GM12878 (cell line): ENCODE results near the gene CCDC194. TPM values are rescaled to one million over a fixed set of nuclear protein-coding genes. Genes with fewer than 3 reads are reported as not detected.

Experiments used
- ATAC-seq: fragments of 200-7000 bp; cut with Tn5 transposase; 3 replicates; pipeline ENCODE4 v1.9.1; 2020; ENCODE audit warnings: mild to moderate bottlenecking, moderate library complexity
- BruUV-seq: library from RNA; stranded (reverse); fragments of 400-500 nt; replicated peaks from 2 replicates; lab custom pipeline; 2021; lab: Mats Ljungman, UMichigan
- CTCF ChIA-PET: fragments of 300-600 bp; sonication (Branson Sonifier 250); formaldehyde crosslinking; extraction: SDS; loops from one replicate; lab custom pipeline; 2021; ENCODE audit warnings: inconsistent platforms; lab: Yijun Ruan, JAX
- POLR2A ChIA-PET: fragments of 350-600 bp; formaldehyde crosslinking; extraction: SDS; loops from one replicate; lab custom pipeline; 2021; ENCODE audit warnings: inconsistent platforms; lab: Charles Lee
- RAD21 ChIA-PET: fragments of 300-600 bp; sonication (Branson Sonifier 250); formaldehyde crosslinking; loops from one replicate; lab custom pipeline; 2023; ENCODE audit warnings: antibody characterized with exemption; ENCODE audit not compliant: unreplicated experiment; lab: Charles Lee
- SMC1A ChIA-PET: fragments of 300-600 bp; sonication (Branson Sonifier 250); formaldehyde crosslinking; loops from one replicate; lab custom pipeline; 2023; ENCODE audit not compliant: unreplicated experiment, uncharacterized antibody; lab: Charles Lee
- DNase-seq: peaks from one replicate; pipeline ENCODE4 v3.0.0-alpha.2; 2011; ENCODE audit warnings: low read depth, low spot score
- FAIRE-seq: peaks from 3 replicates; lab custom pipeline; 2011; peaks lifted over from hg19 to GRCh38; lab: Jason Lieb, UNC
- H2AFZ ChIP-seq: 2 replicates; pipeline ENCODE4 v1.6.0; 2011; ENCODE audit warnings: low read depth, low read length, control low read depth; ENCODE audit not compliant: control insufficient read depth
- H3K27ac ChIP-seq: 2 replicates; pipeline ENCODE4 v1.5.1; 2011; ENCODE audit warnings: control low read depth; ENCODE audit not compliant: control insufficient read depth, insufficient read depth
- H3K27me3 ChIP-seq, 2 experiments: replicated peaks in 1 of 2; 2 replicates each; pipeline versions ENCODE4 v1.6.0 to v1.6.1; 2011; ENCODE audit warnings: low read length in 1 of 2; ENCODE audit not compliant: control insufficient read depth in 2 of 2, insufficient read depth in 2 of 2
- H3K36me3 ChIP-seq, 2 experiments: 2 replicates each; pipeline ENCODE4 v1.5.1; 2011; ENCODE audit warnings: low read length in 1 of 2; ENCODE audit not compliant: control insufficient read depth in 2 of 2, insufficient read depth in 2 of 2
- H3K4me1 ChIP-seq: 2 replicates; pipeline ENCODE4 v1.6.1; 2011; ENCODE audit warnings: mild to moderate bottlenecking, low read length, moderate library complexity, mixed read lengths; ENCODE audit not compliant: control insufficient read depth, insufficient read depth
- H3K4me2 ChIP-seq: 2 replicates; pipeline ENCODE4 v1.6.0; 2011; ENCODE audit warnings: control low read depth; ENCODE audit not compliant: control insufficient read depth, insufficient read depth
- H3K4me3 ChIP-seq: fragments of 200-600 bp; sonication (generic); 2 replicates; pipeline ENCODE4 v1.5.1; 2016
- H3K79me2 ChIP-seq: 2 replicates; pipeline ENCODE4 v1.6.0; 2011; ENCODE audit warnings: low read length; ENCODE audit not compliant: control insufficient read depth, insufficient read depth
- H3K9ac ChIP-seq: 2 replicates; pipeline ENCODE4 v1.8.0; 2011; ENCODE audit warnings: low read length, control low read depth, mixed read lengths; ENCODE audit not compliant: control insufficient read depth, insufficient read depth
- H3K9me3 ChIP-seq: replicated peaks from 3 replicates; pipeline ENCODE4 v1.5.1; 2011; ENCODE audit warnings: mild to moderate bottlenecking, low read length; ENCODE audit not compliant: control insufficient read depth, insufficient read depth
- H4K20me1 ChIP-seq: 2 replicates; pipeline ENCODE4 v1.6.0; 2011; ENCODE audit not compliant: control insufficient read depth, insufficient read depth
- CREM ChIP-seq: IDR thresholded peaks from 2 replicates; pipeline ENCODE4 v1.6.1; 2014; ENCODE audit warnings: antibody characterized with exemption, low read depth
- GATAD2B ChIP-seq: fragments of 450-650 bp; conservative IDR thresholded peaks from 2 replicates; pipeline ENCODE4 v1.6.1; 2017; ENCODE audit warnings: low read depth, mild to moderate bottlenecking, moderate library complexity
- IRF3 ChIP-seq: fragments of 450-650 bp; IDR thresholded peaks from 2 replicates; pipeline ENCODE4 v1.6.1; 2014; ENCODE audit warnings: mild to moderate bottlenecking
- KLF5 ChIP-seq: fragments of 450-650 bp; IDR thresholded peaks from 2 replicates; pipeline ENCODE4 v1.6.1; 2014; ENCODE audit warnings: mild to moderate bottlenecking; ENCODE audit not compliant: partially characterized antibody
- STAT3 ChIP-seq: IDR thresholded peaks from 2 replicates; pipeline ENCODE4 v1.6.1; 2011; ENCODE audit warnings: low read depth, low read length, improper control_type of control experiment
- ZNF384 ChIP-seq: IDR thresholded peaks from 2 replicates; pipeline ENCODE4 v1.6.1; 2012; ENCODE audit warnings: low read depth, mild to moderate bottlenecking, low read length, improper control_type of control experiment, borderline replicate concordance
- ZZZ3 ChIP-seq: IDR thresholded peaks from 2 replicates; pipeline ENCODE4 v1.6.1; 2011; ENCODE audit warnings: low read depth; ENCODE audit not compliant: control insufficient read depth, insufficient read length
- WGBS: methylation state at CpG from one replicate; pipeline ENCODE4 v1.1.6; 2016; ENCODE audit warnings: low lambda C conversion rate; ENCODE audit not compliant: insufficient replicate concordance, insufficient coverage; ENCODE audit errors: missing lambda C conversion rate; 5-methylcytosine and 5-hydroxymethylcytosine counted together
- in situ Hi-C: fragments of 300-500 bp; cut with MboI; formaldehyde crosslinking; loops from 9 replicates; pipeline ENCODE4 v1.14.3; 2018; ENCODE audit warnings: mixed read lengths
- intact Hi-C: fragments of 100-400 bp; cut with micrococcal nuclease; formaldehyde crosslinking; loops from one replicate; pipeline ENCODE4 v1.14.2; 2022; ENCODE audit not compliant: unreplicated experiment
- polyA plus RNA-seq, 11 experiments: library from polyadenylated mRNA; depleted of rRNA in 4 of 11; unstranded in 6 of 11; stranded (reverse) in 5 of 11; fragments of >200 nt; fragmentation: Nextera tagmentation in 4 of 11; fragmentation: Illumina TruSeq in 1 of 11; extraction: Ambion mirVana in 4 of 11; extraction: Trizol in 1 of 11; gene quantifications; 1 replicate in 1 of 11; 2 replicates in 10 of 11; pipeline versions ENCODE4 v1.2.1 to v1.2.3, GENCODE V29; 2011 to 2016; ENCODE audit warnings: inconsistent platforms in 2 of 11, missing spikeins in 2 of 11, low read depth in 1 of 11
- total RNA-seq, 4 experiments: library from RNA; depleted of rRNA in 3 of 4; stranded (reverse); fragments of >200 nt in 3 of 4; fragmentation: Illumina TruSeq in 1 of 4; extraction: Trizol in 1 of 4; gene quantifications; 2 replicates each; pipeline versions ENCODE4 v1.2.1 to v1.2.3, GENCODE V29; 2013 to 2021

The CCDC194 gene
- total and polyA plus RNA-seq, 10 of the 15 experiments (the other 5 are each of a cell fraction or from before 2014, with no cell fraction given), result 0.07 to 3.4 (median 0.97) TPM

GRCh38 chr19:17418710-17419109, 24.7 kb upstream of the CCDC194 start:
- ChIA-PET SMC1A (interaction anchor here (1.3 to 3.7 kb wide), 4 partner anchors 12 to 20 kb away, joined by 3 to 26 read pairs (median 3); partner anchors contain the start of gene BST2), POLR2A (interaction anchor here (0.9 to 4.3 kb wide), 5 partner anchors 11 to 193 kb away, joined by 3 to 46 read pairs (median 3); partner anchors contain the start of genes BST2, MRPL34 and OCEL1), CTCF (interaction anchor here (0.9 to 2.6 kb wide), 8 partner anchors 9 to 78 kb away, joined by 3 to 12 read pairs (median 6); no protein-coding TSS in a partner anchor), RAD21 (interaction anchor here (1.0 to 1.6 kb wide), 3 partner anchors 13 to 113 kb away, joined by 3 to 21 read pairs (median 5); partner anchors contain the start of genes BST2, DDA1 and MRPL34)
- peak overlapping the region; percentile 68 for H3K4me2 ChIP-seq
- no peaks in the 10 kb centered on the region for H4K20me1 ChIP-seq
- peaks cover 2% of the 10 kb centered on the region; the same call in 1 of the 2 replicates for H3K79me2 ChIP-seq
- H2AFZ ChIP-seq, result no peak overlapping the region
- 79% methylated on average over 3 of the region's 3 CpGs for WGBS
- DNase-seq (no peak), ATAC-seq (no peak), FAIRE-seq (no peak)
- peak overlapping the region; percentile 59; the same call in 1 of the 2 replicates for H3K27ac ChIP-seq
- H3K36me3 ChIP-seq, result peaks cover 0 to 4% of the 10 kb centered on the region in 2 experiments; a peak in 1 of 4 replicates
- no peak overlapping the region; the same call in 1 of the 2 replicates for H3K9ac ChIP-seq
- no peaks in the 10 kb centered on the region for H3K9me3 ChIP-seq
- peak overlapping the region; percentile 76 for H3K4me3 ChIP-seq
- BruUV-seq, result no TSS peak
- no peaks in the 10 kb centered on the region for H3K27me3 ChIP-seq
- intact Hi-C loops (no loop called here), in situ Hi-C loops (no loop called here)
- TF ChIP-seq GATAD2B (no peak), CREM (no peak), IRF3 (no peak), ZZZ3 (no peak), KLF5 (no peak), STAT3 (no peak), ZNF384 (no peak)
- H3K4me1 ChIP-seq, result no peaks in the 10 kb centered on the region; the same call in 1 of the 2 replicates
